Transverse colon (tissue), 4 donors: ENCODE measurements around the gene RGSL1.

ENCODE experiments used
- CTCF ChIP-seq, 5 experiments: fragments of 200-600 bp in 3 of 5; fragments of 450-650 bp in 2 of 5; sonication (generic) in 3 of 5; IDR thresholded peaks; 1 replicate in 2 of 5; 2 replicates in 3 of 5; pipeline ENCODE4 v1.5.1; 2016 to 2017; ENCODE audit warnings: antibody characterized with exemption in 5 of 5, inconsistent platforms in 3 of 5, mild to moderate bottlenecking in 2 of 5, moderate library complexity in 1 of 5
- EP300 ChIP-seq: sonication (generic); formaldehyde crosslinking; IDR thresholded peaks from one replicate; pipeline ENCODE4 v1.6.1; 2017; ENCODE audit warnings: antibody characterized with exemption, low read depth
- POLR2AphosphoS5 ChIP-seq, 3 donors: sonication (generic); formaldehyde crosslinking; IDR thresholded peaks; one replicate each; pipeline ENCODE4 v1.6.1; 2016; ENCODE audit warnings: antibody characterized with exemption in 3 of 3

DNA sequence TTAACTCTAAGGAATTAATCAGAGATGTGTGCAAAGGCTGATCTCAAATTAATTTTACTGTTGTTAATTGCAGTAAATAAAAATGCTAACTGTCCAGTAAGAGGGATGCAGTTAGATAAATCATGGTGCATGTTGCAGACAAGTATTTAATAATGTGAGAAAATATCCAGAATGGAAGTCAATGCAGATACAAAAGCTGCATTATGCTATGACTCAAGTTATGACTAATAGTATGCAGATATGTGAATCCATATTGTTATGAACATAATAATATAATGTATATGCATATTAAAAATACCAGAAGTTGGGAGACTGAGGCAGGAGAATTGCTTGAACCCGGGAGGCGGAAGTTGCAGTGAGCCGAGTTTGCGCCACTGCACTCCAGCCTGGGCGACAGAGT lies 117.7 kb downstream of the RGSL1 start:
- TF ChIP-seq CTCF (IDR thresholded peaks at IDR 0.05) (peak in 1 of 5 experiments; percentile 0), EP300 (no peak), POLR2AphosphoS5 (IDR thresholded peaks at IDR 0.05) (no peak)
